Activated T-cell treated with anti-CD3 and anti-CD28 coated beads, Interleukin-2, amount 50 U/mL, for 48 hours (primary cell): Measurements from ENCODE around the gene STARD3NL.

ENCODE experiments used
- DNase-seq, 2 experiments: peaks; one replicate each; pipeline ENCODE4 v3.0.0-alpha.2; 2020

STARD3NL gene

DNA sequence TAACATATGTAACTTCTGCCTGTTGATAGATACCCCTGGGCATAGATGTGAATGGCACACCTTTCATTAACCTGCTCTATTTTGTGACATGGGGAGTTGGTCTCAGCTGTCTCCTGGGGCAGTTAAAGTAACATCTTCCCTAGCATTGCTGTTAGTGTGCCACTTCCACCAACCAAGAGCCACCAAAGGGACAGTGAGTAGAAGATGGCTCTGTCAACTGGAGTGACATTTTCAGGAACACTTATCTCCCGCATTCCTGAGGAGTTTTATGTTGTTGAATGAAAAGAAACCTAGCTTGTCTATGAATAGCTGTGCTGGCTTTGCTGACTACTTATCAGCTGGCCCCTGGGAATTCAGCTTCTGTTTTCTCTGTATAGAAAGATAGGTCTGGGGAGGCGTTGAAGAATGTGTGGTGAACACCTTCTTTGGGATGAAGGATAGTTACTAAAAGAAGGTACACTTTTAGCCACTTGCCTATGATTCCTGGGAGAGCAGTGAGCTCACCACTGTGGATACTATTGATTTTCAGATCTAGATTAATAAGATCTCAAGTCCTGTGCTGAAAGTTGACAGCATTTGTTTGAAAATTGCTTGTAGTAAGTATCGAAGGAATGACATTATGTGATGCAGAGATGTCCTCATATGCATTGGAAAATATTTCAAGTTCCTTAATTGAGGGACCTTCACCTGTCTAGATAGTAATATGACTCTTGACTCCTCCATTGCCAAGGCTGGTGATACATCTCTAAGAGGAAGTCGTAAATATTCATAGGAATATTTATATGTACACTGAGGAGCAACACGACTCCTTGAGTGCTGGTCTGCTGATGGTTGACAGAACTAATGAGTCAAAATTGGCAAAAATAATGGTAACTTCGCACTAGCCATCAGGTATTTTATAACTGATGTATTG lies 7.6 kb downstream of the STARD3NL start:
- DNase-seq, result no peak

DNA sequence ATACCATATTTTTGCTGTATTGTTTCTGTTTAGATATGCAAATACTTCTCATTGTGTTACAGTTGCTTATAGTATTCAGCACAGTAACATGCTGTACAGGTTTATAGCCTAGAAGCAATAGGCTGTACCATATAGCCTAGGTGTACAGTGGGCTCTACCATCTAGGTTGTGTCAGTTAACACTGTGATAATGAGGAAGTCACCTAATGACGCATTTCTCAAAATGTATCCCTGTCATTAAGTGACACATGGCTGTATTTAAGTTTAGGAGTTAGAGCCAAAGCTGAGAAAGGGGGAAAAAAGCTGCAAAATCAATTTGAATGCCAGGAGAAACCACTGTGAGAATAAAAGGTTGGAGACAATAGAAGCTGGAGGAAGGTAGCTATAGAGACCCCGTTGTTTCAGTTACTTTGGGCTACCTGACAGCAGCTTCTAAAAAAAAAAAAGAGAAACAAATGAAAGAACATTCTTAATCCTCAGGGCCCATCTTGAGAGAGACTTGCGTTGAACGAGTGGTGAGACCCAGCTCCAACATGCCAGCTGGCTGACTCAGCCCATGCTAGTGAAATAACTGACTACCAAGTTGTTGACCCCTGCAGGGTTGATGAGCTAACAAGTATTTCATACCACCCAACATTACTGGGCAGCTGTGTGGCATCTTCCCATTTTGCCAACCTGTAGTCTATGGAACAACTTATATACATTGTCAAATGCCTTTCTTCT lies 8.7 kb downstream of the STARD3NL start:
- no peak for DNase-seq

DNA sequence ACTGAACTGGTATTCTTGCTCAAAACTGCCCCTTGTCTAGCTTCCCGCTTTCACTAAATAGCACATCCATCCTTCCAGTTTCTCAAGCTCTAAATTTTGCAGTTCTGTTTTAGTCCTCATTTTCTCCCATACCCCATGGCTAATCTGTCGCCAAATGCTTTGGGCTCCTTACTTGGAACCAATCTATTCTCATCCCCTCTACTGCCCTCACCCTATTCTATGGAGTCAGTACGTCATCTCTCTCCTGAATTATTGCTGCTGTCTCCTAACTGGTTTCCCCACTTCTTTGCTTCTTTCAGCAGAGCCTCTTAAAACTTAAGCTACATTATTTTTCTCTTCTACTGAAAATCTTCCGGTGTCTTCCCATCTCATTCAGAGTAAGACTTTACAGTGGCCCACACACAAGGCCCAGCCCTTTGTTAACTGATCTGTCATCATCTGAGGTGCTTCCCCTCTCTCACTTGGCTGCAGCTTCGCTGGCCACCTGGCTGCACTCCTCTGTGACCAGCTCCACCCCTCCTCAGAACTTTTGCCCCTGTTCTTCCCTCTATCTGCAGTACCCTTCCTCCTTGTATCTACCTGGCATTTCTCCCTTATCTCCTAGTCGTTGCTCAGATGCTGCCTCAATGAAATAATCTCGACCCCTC lies 9.9 kb downstream of the STARD3NL start:
- no peak for DNase-seq

DNA sequence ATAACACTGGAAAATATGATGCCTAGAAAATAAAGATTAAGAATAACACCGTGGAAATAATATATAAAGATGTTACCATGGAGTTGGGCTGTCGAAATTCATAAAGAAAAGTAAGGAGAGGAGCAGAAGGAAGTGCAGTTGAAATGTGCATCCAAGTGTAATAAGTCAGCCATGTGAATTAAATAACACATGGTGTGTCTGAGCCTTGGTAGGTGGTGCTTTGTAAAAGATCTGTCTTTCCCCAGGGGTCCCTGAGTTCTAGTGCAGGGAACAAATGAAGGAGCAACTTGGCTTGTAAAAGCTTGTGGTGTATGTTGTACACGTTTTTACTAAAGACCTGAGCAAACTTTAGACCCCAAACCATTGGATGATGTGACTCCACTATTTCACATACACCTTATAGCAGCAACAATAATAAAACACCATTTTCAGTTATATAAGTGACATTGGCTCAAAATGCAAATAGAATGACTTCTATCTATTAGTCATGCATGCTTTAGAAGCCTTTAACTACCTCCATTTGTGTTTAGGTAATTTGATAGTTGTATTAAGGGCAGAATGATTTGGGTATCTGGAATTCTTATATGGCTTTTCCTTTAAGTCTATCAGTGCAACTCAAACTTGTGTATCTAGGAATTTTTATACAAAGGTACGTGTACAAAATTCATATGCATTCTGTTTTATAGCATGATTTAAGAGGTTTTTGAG lies 11.3 kb downstream of the STARD3NL start:
- DNase-seq, result no peak

DNA sequence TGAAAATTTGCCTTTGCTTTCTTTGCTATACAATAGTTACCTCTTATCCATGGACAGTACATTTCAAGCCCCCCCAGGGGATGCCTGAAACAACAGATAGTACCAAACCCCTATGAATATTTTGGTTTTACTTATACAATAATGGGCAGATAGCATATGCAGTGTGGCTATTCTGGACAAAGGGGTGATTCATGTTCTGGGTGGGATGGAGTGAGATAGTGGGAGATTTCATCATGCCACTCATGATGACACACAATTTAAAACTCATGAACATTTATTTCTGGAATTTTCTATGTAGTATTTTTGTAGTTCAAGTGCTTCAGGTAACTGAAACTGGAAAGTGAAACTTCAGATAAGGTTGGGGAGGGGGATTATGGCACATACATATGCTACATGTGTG lies 12.0 kb downstream of the STARD3NL start:
- no peak for DNase-seq

DNA sequence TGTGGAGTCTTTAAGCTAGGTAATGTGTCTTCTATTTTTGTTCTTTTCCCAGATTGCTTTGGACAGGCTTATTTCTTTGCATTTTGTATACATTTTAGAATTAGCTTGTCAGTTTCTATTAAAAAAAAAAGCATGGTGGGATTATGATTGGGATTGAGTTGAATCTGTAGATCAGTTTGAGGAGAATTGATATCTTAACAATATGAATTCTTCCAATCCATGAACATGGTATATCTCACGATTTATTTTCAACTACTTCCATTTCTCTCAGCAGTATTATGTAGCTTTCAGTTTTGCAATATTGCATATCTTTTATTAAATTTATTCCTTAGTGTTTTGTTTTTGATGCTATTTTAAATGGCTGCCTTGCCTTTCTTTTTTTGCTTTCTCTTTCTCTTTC lies 13.7 kb downstream of the STARD3NL start:
- DNase-seq, result no peak

DNA sequence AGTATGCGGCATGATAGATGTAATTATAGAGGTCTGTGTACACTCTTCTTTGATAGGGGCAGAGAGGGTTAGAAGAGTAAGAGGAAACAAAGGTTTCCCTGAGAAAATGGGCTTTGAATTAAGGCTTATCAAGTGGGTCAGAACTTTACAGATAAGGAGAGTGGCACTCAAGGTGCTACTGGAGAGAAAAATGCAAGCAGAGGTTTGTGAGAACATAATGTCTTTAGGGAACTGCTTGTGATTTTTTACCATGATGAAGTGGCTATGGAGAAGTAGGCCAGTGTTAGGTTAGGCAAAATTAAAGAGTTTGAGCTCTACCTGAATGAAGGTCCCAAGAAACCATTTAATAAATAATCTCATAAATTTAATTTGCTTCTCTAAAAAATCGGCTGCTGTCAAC lies 14.3 kb downstream of the STARD3NL start:
- DNase-seq, result no peak

DNA sequence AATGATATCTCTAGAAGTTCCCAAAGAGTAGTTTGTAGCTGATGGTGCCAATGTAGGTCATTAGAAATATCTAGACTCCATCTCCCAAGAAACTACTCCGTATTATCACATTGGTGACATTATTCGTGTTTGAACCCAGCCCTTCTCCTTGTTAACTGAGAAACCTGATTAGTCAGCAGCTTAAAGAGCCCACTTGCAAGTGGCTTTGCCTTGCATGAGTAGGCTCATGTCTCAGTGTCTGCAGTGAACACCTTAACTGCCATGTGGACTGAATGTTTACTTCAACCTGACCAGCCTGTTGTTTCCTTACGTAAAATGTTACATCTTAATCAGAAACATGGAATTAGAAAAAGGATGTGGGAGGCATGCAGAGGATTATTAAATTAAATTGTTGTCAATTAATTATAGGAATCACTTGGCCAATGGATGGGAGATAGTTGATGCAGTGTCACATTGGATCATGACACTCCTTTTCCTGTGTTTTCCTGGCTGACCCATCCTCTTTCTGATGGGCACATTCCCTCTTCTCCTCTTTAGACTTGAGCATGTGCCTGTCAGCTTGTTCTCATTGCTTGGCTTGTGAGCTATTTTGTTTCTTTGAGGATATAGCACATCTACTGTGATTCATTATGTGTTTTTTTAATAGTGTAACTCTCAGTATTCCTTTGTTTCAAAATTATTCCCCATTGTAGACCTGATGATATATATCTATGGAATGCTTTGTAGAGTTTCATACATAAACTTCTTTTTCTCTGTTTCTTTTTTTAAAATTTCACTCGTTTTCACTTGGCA lies 18.0 kb downstream of the STARD3NL start:
- no peak for DNase-seq

DNA sequence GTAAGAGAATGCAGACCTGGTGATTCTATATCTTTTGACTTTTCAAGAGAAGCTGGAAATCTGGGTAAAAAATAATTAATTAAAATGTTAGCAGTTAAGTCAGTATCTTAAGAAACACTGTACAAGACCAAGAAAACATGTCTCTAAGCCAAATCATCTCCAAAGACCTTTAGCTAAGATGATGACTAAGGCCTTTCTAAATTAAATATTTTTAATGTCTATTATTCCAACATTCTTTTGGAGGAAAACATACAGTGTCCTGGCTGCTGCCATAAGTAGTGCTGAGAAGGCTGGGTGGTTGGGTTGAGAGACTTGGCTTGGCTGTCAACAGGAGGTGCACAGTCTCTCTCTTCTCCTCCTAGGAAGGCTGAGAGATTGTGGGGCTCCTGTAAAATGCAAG lies 20.3 kb downstream of the STARD3NL start:
- no peak for DNase-seq

DNA sequence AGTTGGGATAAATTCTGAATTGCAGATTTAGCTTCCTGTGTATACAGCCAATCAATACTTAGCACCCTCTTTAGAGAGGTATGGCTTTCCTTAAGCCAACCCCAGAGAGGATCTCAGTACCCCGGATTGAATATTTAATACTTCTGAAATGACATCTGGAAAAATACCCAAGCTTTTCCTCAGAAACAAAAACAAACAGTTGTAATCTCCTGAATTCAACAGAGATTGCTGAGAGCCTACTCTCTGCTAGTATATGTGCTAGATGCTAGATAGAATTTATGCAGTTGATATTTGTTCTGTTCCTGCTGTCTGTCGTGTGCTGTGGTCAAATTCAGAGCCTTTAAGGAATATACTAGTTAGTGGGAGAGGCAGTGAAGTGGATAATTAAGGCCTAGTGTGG lies 21.1 kb downstream of the STARD3NL start:
- no peak for DNase-seq

DNA sequence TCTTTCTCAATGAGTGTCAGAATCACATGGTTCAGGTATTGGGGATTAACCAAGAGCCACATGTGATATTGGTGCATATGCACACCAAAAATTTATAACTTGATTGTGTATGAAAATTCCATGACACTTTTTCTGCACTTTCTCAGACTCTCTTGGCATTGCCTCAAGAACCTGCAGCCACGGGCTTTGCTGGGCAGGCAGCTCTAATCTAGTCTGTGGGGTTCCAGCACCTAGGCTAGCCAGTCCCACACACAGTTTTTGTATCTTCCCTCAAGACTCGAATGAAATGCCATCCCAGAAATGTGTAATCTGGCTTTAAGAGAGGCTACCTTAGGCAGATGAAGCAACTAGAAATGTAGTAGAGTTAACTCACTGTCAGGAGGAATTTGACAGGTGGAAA lies 21.7 kb downstream of the STARD3NL start:
- no peak for DNase-seq

DNA sequence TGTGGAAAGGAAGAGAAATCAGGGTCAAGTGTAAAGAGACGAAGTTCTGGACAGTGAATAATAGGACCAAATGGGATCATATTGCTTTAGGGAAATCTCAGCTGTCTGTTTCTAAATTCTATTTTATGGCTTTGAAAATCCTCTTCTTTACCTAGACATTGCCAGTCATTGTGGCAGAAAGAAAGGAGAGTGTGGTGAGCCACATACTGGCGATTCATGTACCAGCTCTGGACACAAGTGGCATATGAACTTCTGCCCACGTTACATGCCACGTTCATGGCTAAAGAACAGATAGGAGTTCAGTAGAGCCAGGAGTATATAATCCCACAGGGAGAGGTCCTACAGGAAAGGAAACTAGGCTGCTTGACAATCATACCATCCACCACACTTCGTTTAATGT lies 28.0 kb downstream of the STARD3NL start:
- no peak for DNase-seq

DNA sequence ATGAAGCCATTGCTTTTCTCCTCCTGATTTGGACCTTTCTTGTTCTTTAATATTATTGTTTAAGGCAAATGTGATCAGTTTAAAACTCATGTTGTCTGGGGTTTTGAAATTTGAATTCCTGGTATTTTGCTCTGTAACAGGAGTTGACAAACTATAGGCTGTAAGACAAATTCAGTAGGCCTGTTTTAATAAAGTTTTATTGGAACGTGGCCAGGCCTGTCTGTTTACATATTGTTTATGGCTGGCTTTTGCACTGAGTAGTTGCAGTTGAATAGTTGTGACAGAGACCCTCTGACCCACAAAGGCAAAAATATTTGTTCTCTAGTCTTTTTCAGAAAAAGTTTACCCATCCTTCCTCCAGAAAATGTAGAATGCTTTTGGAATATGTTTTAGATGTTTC lies 29.8 kb downstream of the STARD3NL start:
- DNase-seq, result no peak

DNA sequence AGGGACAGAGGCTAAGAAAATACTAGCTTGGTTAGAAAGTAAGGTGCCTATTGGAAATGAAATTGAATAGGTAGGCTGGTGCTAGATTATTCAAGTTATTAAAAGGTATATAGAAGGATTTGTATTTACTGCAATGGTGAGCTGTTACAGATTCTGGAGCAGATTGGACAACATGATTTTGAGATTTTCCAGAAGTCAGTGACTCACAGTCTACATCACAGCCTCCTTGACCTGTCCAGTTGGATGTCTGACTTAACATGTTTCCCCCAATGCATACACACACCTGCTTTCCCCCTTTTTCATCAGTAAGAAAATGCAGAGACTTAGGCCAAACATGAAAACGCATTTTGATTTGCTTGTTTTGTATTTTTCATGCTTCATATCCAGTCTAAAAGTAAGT lies 33.4 kb downstream of the STARD3NL start:
- no peak for DNase-seq

DNA sequence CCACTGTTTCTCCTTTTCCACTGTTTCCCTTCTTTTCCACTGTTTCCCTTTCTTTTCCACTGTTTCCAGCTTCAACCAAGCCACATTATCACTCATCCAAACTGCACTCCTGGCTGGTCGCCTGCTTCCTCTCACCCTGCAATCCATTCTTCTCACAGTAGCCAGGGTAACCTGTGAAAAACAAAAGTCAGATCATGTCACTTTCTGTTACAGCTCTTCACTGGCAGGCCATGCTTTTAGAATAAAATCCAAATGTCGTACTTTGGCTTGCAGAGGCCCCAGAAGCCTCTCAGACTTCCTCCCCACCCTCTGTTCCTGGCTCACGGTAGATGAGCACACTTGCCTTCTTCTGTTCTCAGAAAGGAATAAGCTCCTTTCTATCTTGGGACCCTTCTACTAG lies 33.9 kb downstream of the STARD3NL start:
- no peak for DNase-seq

DNA sequence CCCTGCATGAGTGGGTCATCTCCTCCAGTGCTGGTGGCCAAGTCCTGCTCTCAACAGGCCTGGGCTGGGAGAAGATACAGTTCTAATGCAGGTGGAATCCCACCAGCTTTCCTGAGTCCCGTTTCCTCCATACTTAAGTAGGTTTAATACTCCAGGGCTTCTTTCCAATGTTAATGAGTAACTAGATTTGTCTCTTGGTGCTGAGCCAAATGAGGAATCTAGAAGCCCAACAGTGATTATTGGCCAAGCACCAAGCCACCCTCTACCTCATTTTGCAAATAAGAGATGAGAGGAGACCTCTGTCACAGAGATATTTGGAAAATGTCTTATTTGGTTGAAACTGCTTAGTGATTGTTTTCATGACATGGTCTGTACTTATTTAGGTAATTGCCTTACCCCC lies 37.1 kb downstream of the STARD3NL start:
- no peak for DNase-seq

DNA sequence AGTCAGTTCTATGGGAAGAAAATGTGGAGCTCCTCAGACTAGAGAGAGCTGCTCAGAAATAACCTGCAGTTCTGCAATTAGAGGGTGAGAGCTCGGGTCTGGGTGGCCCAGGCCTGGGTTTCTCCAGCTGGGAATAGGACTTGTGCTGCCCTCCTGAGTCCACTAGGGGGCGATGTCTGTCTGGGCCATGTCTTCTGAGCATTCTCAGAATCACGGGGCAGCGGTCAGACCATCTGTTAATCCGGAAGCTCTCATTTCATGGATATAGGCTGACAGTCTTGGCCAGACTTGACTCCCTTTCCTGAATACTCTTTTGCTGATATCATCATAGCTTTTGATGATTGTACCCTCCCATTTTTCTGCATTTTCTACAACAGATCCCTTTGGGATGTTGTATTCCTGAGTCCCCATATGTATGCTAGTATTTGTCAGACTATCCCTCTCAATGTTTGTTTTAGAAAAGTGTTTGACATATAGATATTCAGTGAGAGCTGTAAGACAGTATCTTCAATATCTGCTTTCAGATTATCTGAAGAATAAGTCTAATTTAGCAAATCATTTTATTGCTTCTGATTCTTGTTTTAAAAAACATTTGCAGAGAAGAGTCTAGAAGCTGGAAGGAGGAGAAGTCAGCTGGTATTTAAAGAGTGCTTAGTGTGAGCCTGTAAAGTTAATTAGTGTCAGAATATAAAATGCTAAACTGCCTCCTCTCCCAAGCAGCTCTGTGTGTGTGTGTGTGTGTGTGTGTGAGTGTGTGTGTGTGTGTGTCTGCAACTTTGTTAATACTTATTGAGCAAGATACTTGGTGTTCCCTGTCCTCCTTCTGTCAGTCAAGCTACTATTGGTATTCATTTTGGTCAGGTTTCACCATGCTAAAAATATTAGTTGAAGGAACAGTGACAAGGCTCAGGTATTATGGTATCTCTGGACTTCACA lies 38.0 kb downstream of the STARD3NL start:
- peak; percentile 80 to 82 for DNase-seq

DNA sequence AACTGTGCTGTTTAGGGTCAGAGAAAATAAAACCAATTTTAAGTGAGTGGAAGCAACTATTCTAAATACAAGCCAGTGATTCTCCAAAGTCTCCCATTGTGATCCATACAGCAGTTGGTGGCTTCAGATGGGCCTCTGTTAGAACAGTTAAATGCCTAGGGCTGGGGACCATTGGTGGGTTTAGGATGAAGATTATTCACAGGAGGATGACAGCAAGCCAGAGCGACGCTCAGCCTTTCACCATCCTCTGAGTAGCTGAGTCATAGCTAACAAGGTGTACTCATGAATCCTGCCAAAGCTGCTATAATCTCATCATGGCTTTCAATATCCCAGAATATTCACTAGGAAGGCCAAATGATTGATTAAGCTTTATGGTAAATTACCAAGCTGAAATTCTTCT lies 39.6 kb downstream of the STARD3NL start:
- no peak for DNase-seq

DNA sequence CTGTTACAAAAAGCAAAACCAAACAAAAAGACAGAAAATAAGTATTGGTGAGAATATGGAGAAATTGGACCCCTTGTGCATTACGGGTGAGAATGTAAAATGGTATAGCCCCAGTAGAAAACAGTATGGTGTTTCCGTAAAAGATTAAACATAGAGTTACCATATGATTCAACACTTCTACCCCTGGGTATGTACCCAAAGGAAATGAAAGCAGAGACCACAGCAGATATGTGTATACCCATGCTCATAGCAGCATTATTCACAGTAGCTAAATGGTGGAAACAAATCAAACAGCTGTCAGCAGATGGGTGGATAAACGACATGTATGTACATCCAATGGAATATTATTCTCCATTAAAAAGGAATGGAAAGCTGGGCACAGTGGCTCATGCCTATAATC lies 42.4 kb downstream of the STARD3NL start:
- DNase-seq, result no peak

DNA sequence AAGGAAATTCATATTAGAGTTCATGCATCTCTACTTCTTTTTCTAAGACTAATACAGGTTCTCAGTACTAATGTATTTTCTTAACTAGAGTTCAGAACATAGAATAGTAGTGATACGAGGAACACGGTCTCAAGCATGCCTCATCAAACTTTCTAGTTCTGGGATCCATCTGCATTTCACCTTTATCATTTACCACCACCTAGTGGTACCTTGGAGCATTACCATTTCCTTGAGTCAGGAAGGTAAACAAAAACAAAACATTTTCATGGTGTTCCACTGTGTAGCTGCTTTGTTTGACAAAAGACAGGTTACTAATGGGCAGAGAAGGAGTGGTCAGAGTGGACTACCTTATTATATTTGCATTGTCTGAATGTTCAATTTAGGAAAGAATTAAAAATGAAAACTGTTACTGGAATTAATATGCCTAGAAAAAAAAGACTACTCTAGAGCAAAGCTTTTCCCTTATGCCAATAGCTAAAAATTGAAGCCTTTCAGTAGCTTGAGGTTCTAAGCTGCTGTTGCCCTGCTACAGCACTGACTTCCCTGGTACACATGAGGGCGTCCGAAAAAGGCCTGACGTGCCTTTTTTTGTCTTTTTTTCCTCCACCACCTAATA lies 44.5 kb downstream of the STARD3NL start:
- no peak for DNase-seq

DNA sequence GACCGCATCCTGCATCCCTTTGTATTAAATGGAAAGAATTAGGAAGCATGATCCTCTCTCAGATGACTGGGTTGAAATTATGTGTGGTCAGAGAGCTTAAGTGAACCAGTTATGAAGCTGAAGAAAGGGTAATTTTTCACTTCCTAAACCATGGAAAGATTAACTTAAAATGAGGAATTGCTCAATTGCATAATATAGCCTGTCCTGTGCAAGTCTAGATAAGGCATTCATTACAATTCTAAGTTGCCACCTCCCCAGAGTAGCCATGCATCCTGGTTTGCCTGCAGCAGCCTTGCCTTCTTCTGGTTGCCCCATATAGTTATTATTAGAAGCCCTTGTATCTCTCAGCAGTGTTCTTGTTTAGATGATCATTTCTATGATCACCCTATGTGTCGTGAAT lies 45.3 kb downstream of the STARD3NL start:
- no peak for DNase-seq
